Measurements from ENCODE around the gene SLC45A1. TPM values are rescaled to one million over a fixed set of nuclear protein-coding genes. Genes with fewer than 3 reads are reported as not detected.
"Not testable (repeated sequence)": the region's sequence is repeated elsewhere in the genome, so short reads cannot be mapped to it uniquely, and the experiment has no call there.

SLC45A1 gene
- total and polyA plus RNA-seq, 9 of the 15 experiments (the other 6 are each of a cell fraction or from before 2014, with no cell fraction given): not detected

GRCh38 chr1:8380310-8380709, 62.4 kb downstream of the SLC45A1 start:
- H3K9me3 ChIP-seq (replicated peaks; ENCODE audit: control insufficient read depth, insufficient read depth, low read depth, low read length); H3K27me3 ChIP-seq (ENCODE audit: control insufficient read depth in 2 of 2, insufficient read depth in 2 of 2, low read length in 2 of 2); H4K20me1 ChIP-seq (replicated peaks; ENCODE audit: control insufficient read depth, insufficient read depth, low read length); H3K9ac ChIP-seq (ENCODE audit: insufficient read depth in 1 of 2, low read depth in 2 of 2, low read length in 2 of 2); DNase-seq (ENCODE audit: extremely low read depth in 1 of 4, low spot score in 3 of 4); BruUV-seq (replicated peaks); CTCF ChIA-PET (ENCODE audit: low intra/inter-chr PET ratio); H3K4me1 ChIP-seq (replicated peaks in 1 of 2; ENCODE audit: control insufficient read depth in 2 of 2, insufficient read depth in 2 of 2, low read length in 2 of 2); H3K79me2 ChIP-seq (ENCODE audit: control insufficient read depth, insufficient read depth, low read length); H3K4me3 ChIP-seq; H3K4me2 ChIP-seq (ENCODE audit: insufficient read depth, low read length); H2AFZ ChIP-seq (ENCODE audit: low read depth, low read length); FAIRE-seq; ATAC-seq; H3K27ac ChIP-seq (ENCODE audit: extremely low read depth, low read depth, low read length); in situ Hi-C loops (cut with MboI); H3K9me1 ChIP-seq (ENCODE audit: control insufficient read depth, insufficient read depth, low read length); intact Hi-C loops (cut with micrococcal nuclease): not testable (repeated sequence)
- H3K36me3 ChIP-seq (ENCODE audit: control insufficient read depth, insufficient read depth, low read length): peaks cover 14% of the 10 kb centered on the region; the same call in 1 of the 3 replicates
- POLR2A ChIA-PET: interaction anchor here (0.6 to 1.7 kb wide), 3 partner anchors 14 to 423 kb away, joined by 3 to 4 read pairs (median 3); no protein-coding TSS in a partner anchor
- WGBS (ENCODE audit: insufficient coverage, low coverage, missing lambda C conversion rate): 76% methylated on average over 6 of the region's 6 CpGs

- Histone ChIP-seq H2AFZ (ENCODE audit: low read depth, low read length) (no peak overlapping the region), H3K4me2 (ENCODE audit: insufficient read depth, low read length) (no peak overlapping the region), H3K9ac (ENCODE audit: insufficient read depth in 1 of 2, low read depth in 2 of 2, low read length in 2 of 2) (no peak overlapping the region), H3K36me3 (ENCODE audit: control insufficient read depth, insufficient read depth, low read length) (peaks cover 14% of the 10 kb centered on the region; the same call in 1 of the 3 replicates), H4K20me1 (replicated peaks; ENCODE audit: control insufficient read depth, insufficient read depth, low read length) (peaks cover 6% of the 10 kb centered on the region; the same call in 1 of the 2 replicates), H3K9me1 (ENCODE audit: control insufficient read depth, insufficient read depth, low read length) (no peaks in the 10 kb centered on the region), H3K27ac (ENCODE audit: extremely low read depth, low read depth, low read length) (no peak overlapping the region), H3K79me2 (ENCODE audit: control insufficient read depth, insufficient read depth, low read length) (peaks cover 13% of the 10 kb centered on the region), H3K27me3 (ENCODE audit: control insufficient read depth in 2 of 2, insufficient read depth in 2 of 2, low read length in 2 of 2) (no peaks in the 10 kb centered on the region), H3K4me3 (no peak overlapping the region), H3K4me1 (replicated peaks in 1 of 2; ENCODE audit: control insufficient read depth in 2 of 2, insufficient read depth in 2 of 2, low read length in 2 of 2) (no peaks in the 10 kb centered on the region), H3K9me3 (replicated peaks; ENCODE audit: control insufficient read depth, insufficient read depth, low read depth, low read length) (no peaks in the 10 kb centered on the region)
- WGBS (ENCODE audit: insufficient coverage, low coverage, missing lambda C conversion rate): 87% methylated on average over 8 of the region's 8 CpGs
- ATAC-seq (no peak), FAIRE-seq (no peak), DNase-seq (ENCODE audit: extremely low read depth in 1 of 4, low spot score in 3 of 4) (no peak)
- POLR2A ChIA-PET: interaction anchor here (0.5 to 1.7 kb wide), 3 partner anchors 43 to 738 kb away, joined by 4 read pairs; no protein-coding TSS in a partner anchor
- intact Hi-C loops (cut with micrococcal nuclease): no loop called here
- in situ Hi-C loops (cut with MboI): no loop called here
- BruUV-seq (replicated peaks): no TSS peak
- CTCF ChIA-PET (ENCODE audit: low intra/inter-chr PET ratio): no interaction called here
- no peak for TF ChIP-seq ZNF644 (tag; IDR thresholded peaks at IDR 0.05; ENCODE audit: low read depth)
- no peak for TF ChIP-seq MXD1 (CRISPR knock-in tag; IDR thresholded peaks at IDR 0.05; ENCODE audit: borderline replicate concordance, poor library complexity, severe bottlenecking)
- TF ChIP-seq GTF2E2 (tag; IDR thresholded peaks at IDR 0.05): no peak
- no peak for TF ChIP-seq CEBPG (CRISPR knock-in tag; IDR thresholded peaks at IDR 0.05)
- TF ChIP-seq CEBPG (tag; conservative IDR thresholded peaks at IDR 0.05 in 1 of 2, IDR thresholded peaks at IDR 0.05 in 1 of 2): no peak
- no peak for TF ChIP-seq IFI16 (CRISPR knock-in tag; IDR thresholded peaks at IDR 0.05)
- TF ChIP-seq SAFB (IDR thresholded peaks at IDR 0.05; ENCODE audit: borderline replicate concordance, low read depth, low read length): no peak
- no peak for TF ChIP-seq LEF1 (IDR thresholded peaks at IDR 0.05)
- TF ChIP-seq ZBED1 (IDR thresholded peaks at IDR 0.05): no peak
- no peak for TF ChIP-seq ZNF395 (CRISPR knock-in tag; IDR thresholded peaks at IDR 0.05)
Measured at GRCh38 chr1:8381618-8382017, 63.7 kb downstream of the SLC45A1 start.

All from K562 (cell line).